ENCODE data around the gene STX8.

DNA sequence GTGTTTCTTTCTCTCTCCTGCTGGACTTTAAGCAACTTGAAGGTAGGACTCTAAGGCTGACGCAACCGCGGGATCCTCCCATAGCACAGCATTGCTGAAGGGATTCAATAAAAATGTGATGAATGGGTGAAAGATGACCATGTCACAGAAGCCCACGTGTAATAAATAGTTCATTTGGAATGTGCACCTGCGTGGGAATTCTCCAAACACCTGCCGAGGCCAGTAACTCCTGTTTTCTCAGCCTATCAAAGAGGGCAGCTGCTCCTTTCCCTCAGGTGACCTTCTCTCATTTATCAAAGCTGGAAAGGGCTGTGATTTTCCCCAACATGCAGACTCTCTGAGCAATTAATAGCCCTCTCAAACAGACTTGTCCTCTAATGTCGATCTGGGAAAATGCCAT lies 235.7 kb downstream of the STX8 start:
- TF ChIP-seq, protein P1, sequence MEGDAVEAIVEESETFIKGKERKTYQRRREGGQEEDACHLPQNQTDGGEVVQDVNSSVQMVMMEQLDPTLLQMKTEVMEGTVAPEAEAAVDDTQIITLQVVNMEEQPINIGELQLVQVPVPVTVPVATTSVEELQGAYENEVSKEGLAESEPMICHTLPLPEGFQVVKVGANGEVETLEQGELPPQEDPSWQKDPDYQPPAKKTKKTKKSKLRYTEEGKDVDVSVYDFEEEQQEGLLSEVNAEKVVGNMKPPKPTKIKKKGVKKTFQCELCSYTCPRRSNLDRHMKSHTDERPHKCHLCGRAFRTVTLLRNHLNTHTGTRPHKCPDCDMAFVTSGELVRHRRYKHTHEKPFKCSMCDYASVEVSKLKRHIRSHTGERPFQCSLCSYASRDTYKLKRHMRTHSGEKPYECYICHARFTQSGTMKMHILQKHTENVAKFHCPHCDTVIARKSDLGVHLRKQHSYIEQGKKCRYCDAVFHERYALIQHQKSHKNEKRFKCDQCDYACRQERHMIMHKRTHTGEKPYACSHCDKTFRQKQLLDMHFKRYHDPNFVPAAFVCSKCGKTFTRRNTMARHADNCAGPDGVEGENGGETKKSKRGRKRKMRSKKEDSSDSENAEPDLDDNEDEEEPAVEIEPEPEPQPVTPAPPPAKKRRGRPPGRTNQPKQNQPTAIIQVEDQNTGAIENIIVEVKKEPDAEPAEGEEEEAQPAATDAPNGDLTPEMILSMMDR (IDR thresholded peaks at IDR 0.05), result no peak
- TF ChIP-seq POLR2A (IDR thresholded peaks at IDR 0.05), result no peak
